ENCODE measurements around the gene FLNC. TPM values are rescaled to one million over a fixed set of nuclear protein-coding genes. Genes with fewer than 3 reads are reported as not detected.
A peak's percentile ranks its signal among the peaks of the same experiment; 100 is the strongest.

Gene FLNC
- total RNA-seq, 1 donor from 2014 or later, result 6.7 TPM

GRCh38 chr7:128841171-128841690 is 11.0 kb downstream of the FLNC start:
- Histone ChIP-seq H3K27me3 (no peaks in the 10 kb centered on the region), H3K4me1 (no peaks in the 10 kb centered on the region), H3K9ac (no peak overlapping the region), H3K27ac (no peak overlapping the region), H3K4me2 (no peak overlapping the region), H4K20me1 (ENCODE audit: low read depth) (no peaks in the 10 kb centered on the region), H3K36me3 (no peaks in the 10 kb centered on the region), H3K9me3 (ENCODE audit: low read depth) (no peaks in the 10 kb centered on the region), H3F3A (ENCODE audit: low read depth) (peaks cover 5% of the 10 kb centered on the region), H3K79me2 (ENCODE audit: low read depth) (no peaks in the 10 kb centered on the region), H2AFZ (replicated peaks) (no peak overlapping the region), H3K4me3 (no peak overlapping the region)
- peaks cover 3% of the 10 kb centered on the region for H3K27me3 Mint-ChIP-seq (ENCODE audit: insufficient read depth, low read depth)
- peak overlapping the region; percentile 17 for H3K27ac Mint-ChIP-seq
- H3K4me3 Mint-ChIP-seq, result no peak overlapping the region
- peaks cover 2% of the 10 kb centered on the region for H3K36me3 Mint-ChIP-seq
- TF ChIP-seq CTCF (IDR thresholded peaks at IDR 0.05) (no peak), EZH2 (IDR thresholded peaks at IDR 0.05) (no peak), EZH2phosphoT487 (IDR thresholded peaks at IDR 0.05) (no peak)
- no peak for DNase-seq (ENCODE audit: low spot score)
- H3K4me1 Mint-ChIP-seq, result no peaks in the 10 kb centered on the region
- no peaks in the 10 kb centered on the region for H3K9me3 Mint-ChIP-seq

- no peak overlapping the region for H3K9ac ChIP-seq
- Mint-ChIP-seq H3K9me3 (no peaks in the 10 kb centered on the region), H3K4me3 (no peak overlapping the region), H3K27ac (no peak overlapping the region), H3K36me3 (peaks cover 2% of the 10 kb centered on the region), H3K4me1 (no peaks in the 10 kb centered on the region), H3K27me3 (ENCODE audit: insufficient read depth, low read depth) (peaks cover 3% of the 10 kb centered on the region)
- TF ChIP-seq EZH2 (IDR thresholded peaks at IDR 0.05) (no peak), EZH2phosphoT487 (IDR thresholded peaks at IDR 0.05) (no peak), CTCF (IDR thresholded peaks at IDR 0.05) (peak; percentile 89)
- peaks cover 5% of the 10 kb centered on the region for H3F3A ChIP-seq (ENCODE audit: low read depth)
- H3K36me3 ChIP-seq, result no peaks in the 10 kb centered on the region
- no peaks in the 10 kb centered on the region for H3K27me3 ChIP-seq
- H3K4me1 ChIP-seq, result no peaks in the 10 kb centered on the region
- H2AFZ ChIP-seq (replicated peaks), result no peak overlapping the region
- no peaks in the 10 kb centered on the region for H3K9me3 ChIP-seq (ENCODE audit: low read depth)
- H3K79me2 ChIP-seq (ENCODE audit: low read depth), result no peaks in the 10 kb centered on the region
- H3K4me3 ChIP-seq, result no peak overlapping the region
- H4K20me1 ChIP-seq (ENCODE audit: low read depth), result no peaks in the 10 kb centered on the region
- peak; percentile 77 for DNase-seq (ENCODE audit: low spot score)
- H3K27ac ChIP-seq, result no peak overlapping the region
- no peak overlapping the region for H3K4me2 ChIP-seq
Observed at GRCh38 chr7:128841921-128842673, 11.9 kb downstream of the FLNC start.

GRCh38 chr7:128842674-128843641 is 12.8 kb downstream of the FLNC start:
- peaks cover 5% of the 10 kb centered on the region for H3F3A ChIP-seq (ENCODE audit: low read depth)
- no peak for DNase-seq (ENCODE audit: low spot score)
- Mint-ChIP-seq H3K4me3 (no peak overlapping the region), H3K9me3 (no peaks in the 10 kb centered on the region), H3K27ac (no peak overlapping the region), H3K4me1 (no peaks in the 10 kb centered on the region), H3K36me3 (peaks cover 2% of the 10 kb centered on the region), H3K27me3 (ENCODE audit: insufficient read depth, low read depth) (peaks cover 3% of the 10 kb centered on the region)
- H3K9me3 ChIP-seq (ENCODE audit: low read depth), result no peaks in the 10 kb centered on the region
- H3K4me3 ChIP-seq, result no peak overlapping the region
- H3K9ac ChIP-seq, result no peak overlapping the region
- no peaks in the 10 kb centered on the region for H3K79me2 ChIP-seq (ENCODE audit: low read depth)
- no peak overlapping the region for H2AFZ ChIP-seq (replicated peaks)
- no peaks in the 10 kb centered on the region for H3K4me1 ChIP-seq
- TF ChIP-seq CTCF (IDR thresholded peaks at IDR 0.05), result no peak
- TF ChIP-seq EZH2 (IDR thresholded peaks at IDR 0.05), result no peak
- TF ChIP-seq EZH2phosphoT487 (IDR thresholded peaks at IDR 0.05), result no peak
- no peak overlapping the region for H3K4me2 ChIP-seq
- H3K36me3 ChIP-seq, result no peaks in the 10 kb centered on the region
- H3K27ac ChIP-seq, result no peak overlapping the region
- no peaks in the 10 kb centered on the region for H4K20me1 ChIP-seq (ENCODE audit: low read depth)
- H3K27me3 ChIP-seq, result no peaks in the 10 kb centered on the region
